Stimulated activated naive CD8-positive, alpha-beta T cell treated with anti-CD3 and anti-CD28 coated beads, Interleukin-15, amount 100 ng/mL, for 72 hours (primary cell): Measurements from ENCODE around the gene ARHGAP5.

Experiments used
- ATAC-seq: fragments of 150-1000 bp; cut with Tn5 transposase; 2 replicates; pipeline ENCODE4 v1.10.0; 2021; ENCODE audit warnings: mild to moderate bottlenecking, moderate library complexity
- DNase-seq, 2 donors: peaks; one replicate each; pipeline ENCODE4 v3.0.0; 2021 to 2022
- H3K27ac Mint-ChIP-seq, 2 donors: one replicate each; pipeline ENCODE4 v1.8.0; 2022; ENCODE audit warnings: mild to moderate bottlenecking in 2 of 2, mixed read lengths in 2 of 2, moderate library complexity in 2 of 2
- H3K27me3 Mint-ChIP-seq: one replicate; pipeline ENCODE4 v1.8.0; 2022; ENCODE audit warnings: mixed read lengths
- H3K4me1 Mint-ChIP-seq: one replicate; pipeline ENCODE4 v1.8.0; 2022; ENCODE audit warnings: mild to moderate bottlenecking, mixed read lengths
- H3K4me3 Mint-ChIP-seq, 2 donors: one replicate each; pipeline ENCODE4 v1.8.0; 2022; ENCODE audit warnings: mild to moderate bottlenecking in 2 of 2, mixed read lengths in 2 of 2, moderate library complexity in 1 of 2
- H3K9me3 Mint-ChIP-seq, 2 donors: one replicate each; pipeline ENCODE4 v1.8.0; 2022; ENCODE audit warnings: mixed read lengths in 2 of 2

Gene ARHGAP5, protein sequence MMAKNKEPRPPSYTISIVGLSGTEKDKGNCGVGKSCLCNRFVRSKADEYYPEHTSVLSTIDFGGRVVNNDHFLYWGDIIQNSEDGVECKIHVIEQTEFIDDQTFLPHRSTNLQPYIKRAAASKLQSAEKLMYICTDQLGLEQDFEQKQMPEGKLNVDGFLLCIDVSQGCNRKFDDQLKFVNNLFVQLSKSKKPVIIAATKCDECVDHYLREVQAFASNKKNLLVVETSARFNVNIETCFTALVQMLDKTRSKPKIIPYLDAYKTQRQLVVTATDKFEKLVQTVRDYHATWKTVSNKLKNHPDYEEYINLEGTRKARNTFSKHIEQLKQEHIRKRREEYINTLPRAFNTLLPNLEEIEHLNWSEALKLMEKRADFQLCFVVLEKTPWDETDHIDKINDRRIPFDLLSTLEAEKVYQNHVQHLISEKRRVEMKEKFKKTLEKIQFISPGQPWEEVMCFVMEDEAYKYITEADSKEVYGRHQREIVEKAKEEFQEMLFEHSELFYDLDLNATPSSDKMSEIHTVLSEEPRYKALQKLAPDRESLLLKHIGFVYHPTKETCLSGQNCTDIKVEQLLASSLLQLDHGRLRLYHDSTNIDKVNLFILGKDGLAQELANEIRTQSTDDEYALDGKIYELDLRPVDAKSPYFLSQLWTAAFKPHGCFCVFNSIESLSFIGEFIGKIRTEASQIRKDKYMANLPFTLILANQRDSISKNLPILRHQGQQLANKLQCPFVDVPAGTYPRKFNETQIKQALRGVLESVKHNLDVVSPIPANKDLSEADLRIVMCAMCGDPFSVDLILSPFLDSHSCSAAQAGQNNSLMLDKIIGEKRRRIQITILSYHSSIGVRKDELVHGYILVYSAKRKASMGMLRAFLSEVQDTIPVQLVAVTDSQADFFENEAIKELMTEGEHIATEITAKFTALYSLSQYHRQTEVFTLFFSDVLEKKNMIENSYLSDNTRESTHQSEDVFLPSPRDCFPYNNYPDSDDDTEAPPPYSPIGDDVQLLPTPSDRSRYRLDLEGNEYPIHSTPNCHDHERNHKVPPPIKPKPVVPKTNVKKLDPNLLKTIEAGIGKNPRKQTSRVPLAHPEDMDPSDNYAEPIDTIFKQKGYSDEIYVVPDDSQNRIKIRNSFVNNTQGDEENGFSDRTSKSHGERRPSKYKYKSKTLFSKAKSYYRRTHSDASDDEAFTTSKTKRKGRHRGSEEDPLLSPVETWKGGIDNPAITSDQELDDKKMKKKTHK (N-terminal part only)

DNA sequence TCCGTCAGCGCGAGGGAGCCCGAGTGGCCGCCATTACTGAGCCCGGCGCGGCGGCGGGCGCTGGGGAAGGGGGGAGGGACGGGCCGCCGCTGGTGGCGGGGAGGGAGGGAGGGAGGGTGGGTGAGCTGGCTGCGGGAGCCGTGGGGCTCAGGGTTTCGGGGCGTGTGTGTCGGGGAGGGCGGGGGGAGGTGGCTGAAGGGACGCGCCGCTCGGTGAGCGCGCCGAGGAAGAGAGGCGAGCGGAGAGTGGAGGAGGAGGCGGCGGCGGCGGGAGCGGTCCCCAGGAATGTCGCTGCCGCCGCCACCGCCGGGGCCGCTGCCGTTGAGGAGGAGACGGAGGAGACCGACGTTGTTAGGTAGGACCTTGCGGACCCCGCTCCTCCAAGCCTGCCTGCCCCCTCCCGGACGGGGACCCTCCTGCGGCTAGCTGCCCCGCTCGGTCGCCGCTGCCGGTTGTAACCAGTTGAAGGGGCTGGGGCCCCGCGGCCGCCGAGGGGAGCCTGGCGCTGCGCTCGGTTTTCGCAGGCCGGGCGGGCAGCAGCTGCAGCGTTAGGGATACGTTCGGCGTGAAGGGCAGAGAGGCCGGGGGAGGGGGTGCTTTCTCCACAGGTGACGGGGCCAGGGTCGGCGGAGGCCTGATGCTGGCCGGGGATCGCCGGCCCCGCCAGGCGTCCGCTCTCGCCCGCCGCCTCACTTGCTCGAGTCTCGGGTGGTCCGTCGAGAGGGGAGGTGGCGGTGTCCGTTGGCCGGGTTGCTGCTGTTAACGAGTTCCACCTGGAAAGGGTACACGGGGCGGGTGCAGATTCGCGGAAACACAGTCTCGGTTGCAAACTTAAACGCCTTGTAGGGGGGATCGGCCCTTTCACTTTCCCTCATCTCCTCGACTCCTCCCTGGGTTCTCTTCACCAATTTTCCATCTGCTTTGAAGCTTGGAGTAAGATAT, at the start of gene ARHGAP5:
ARHGAP5 (plus strand) TSS at position 224 of the 942 bp plus-strand sequence. CDS start 13,366 bp downstream, outside the sequence.
- DNase-seq (peak; percentile 55 to 59), ATAC-seq (peak; percentile 56)
- Mint-ChIP-seq H3K9me3 (no peaks in the 10 kb centered on the region), H3K27ac (peak within 1 kb of the TSS; percentile 97 to 98), H3K27me3 (no peaks in the 10 kb centered on the region), H3K4me1 (peaks cover 34% of the 10 kb centered on the region), H3K4me3 (peak within 1 kb of the TSS; percentile 90 to 91)

DNA sequence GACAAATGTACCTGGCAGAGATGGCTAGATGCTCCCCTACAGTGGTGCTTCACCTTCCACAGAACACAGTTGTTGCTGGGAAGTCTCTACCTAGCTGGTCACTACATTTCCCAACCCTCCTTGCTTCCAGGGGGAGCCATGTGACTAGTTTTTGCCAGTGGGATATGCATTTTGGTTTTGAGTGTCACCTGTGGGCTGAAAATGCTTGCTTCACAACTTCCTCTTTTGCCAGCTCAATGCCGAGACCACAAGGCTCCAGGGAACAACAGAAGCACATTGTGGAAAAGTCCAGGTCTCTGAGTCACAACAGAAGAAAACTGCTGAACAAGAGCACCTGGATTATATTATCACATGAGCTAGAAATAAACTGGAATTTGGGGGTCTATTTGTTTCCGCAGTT, 48.5 kb upstream of the ARHGAP5 start:
- Mint-ChIP-seq H3K9me3 (no peaks in the 10 kb centered on the region), H3K4me1 (no peaks in the 10 kb centered on the region), H3K4me3 (no peak overlapping the region), H3K27ac (no peak overlapping the region), H3K27me3 (peaks cover 7% of the 10 kb centered on the region)
- no peak for ATAC-seq
- no peak for DNase-seq

DNA sequence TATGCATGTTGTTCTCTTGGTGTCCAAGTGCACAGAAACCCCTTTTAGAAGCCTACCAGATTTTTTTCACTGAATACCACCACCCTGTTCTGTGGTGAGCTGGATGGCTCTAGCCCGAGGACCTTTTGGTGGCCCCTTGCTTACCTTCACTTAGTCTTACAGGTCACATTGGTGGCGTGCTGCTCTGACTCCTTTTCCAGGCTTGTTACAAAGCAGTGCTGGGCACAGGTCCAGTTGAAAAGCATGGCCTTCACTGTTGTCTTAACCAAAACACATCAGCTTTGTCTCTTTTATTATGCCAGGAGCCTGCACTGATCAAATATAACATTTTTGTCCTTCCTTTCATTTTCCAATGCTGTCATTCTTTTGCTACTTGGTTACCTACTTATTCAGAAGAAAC, 43.6 kb upstream of the ARHGAP5 start:
- Mint-ChIP-seq H3K4me1 (no peaks in the 10 kb centered on the region), H3K27ac (no peak overlapping the region), H3K9me3 (no peaks in the 10 kb centered on the region), H3K4me3 (no peak overlapping the region), H3K27me3 (no peaks in the 10 kb centered on the region)
- DNase-seq (no peak), ATAC-seq (no peak)

DNA sequence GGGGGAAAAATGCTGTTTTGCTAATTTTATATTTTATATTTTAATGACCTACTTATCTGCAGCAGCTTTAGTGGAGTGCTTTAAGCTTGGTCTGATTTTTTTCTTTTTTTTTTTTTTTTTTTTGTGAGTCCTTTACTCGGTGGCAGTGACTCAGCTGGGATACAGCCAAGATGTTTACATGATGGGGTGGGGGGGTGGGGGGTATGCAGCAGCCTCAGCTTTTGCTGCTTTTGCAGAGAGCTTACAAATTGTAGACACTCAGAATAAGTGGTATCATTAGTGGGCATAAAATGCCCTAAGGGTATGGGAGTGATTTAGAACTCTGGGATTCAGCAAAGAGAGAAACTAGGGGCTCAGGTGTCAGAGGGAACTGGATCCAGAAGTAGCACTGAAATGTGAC, 38.2 kb upstream of the ARHGAP5 start:
- Mint-ChIP-seq H3K27me3 (peaks cover 12% of the 10 kb centered on the region), H3K4me3 (no peak overlapping the region), H3K27ac (no peak overlapping the region), H3K4me1 (no peaks in the 10 kb centered on the region), H3K9me3 (no peaks in the 10 kb centered on the region)
- ATAC-seq (no peak), DNase-seq (no peak)

DNA sequence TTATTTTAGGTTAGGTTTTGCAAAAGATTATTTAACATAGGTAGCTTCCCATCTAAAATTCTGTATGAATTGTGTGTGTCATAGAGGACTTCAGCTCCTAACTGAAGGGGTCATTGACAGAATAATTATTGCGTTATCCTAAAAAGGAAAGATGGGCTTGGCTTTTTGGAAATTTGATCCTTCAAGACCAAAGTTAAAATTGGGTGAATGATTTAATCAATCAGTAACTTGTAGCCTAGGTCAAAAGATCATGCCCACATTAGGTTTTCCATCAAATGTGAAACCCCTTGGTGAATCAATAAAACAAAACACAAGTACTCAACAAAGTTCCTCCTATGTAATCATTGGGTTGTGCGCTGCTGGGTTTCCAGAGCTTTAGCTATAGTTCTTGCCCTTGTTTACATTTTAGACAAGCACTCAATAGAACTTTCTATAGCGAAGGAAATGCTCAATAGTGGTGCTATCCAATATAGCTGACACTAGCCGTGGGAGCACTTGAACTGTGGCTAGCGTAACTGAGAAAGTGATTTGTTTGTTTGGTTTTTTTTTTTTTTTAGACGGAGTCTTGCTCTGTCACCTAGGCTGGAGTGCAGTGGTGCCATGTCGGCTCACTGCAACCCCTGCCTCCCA, 37.6 kb upstream of the ARHGAP5 start:
- Mint-ChIP-seq H3K4me1 (no peaks in the 10 kb centered on the region), H3K9me3 (no peaks in the 10 kb centered on the region), H3K4me3 (no peak overlapping the region), H3K27ac (no peak overlapping the region), H3K27me3 (peaks cover 12% of the 10 kb centered on the region)
- ATAC-seq (no peak), DNase-seq (no peak)

DNA sequence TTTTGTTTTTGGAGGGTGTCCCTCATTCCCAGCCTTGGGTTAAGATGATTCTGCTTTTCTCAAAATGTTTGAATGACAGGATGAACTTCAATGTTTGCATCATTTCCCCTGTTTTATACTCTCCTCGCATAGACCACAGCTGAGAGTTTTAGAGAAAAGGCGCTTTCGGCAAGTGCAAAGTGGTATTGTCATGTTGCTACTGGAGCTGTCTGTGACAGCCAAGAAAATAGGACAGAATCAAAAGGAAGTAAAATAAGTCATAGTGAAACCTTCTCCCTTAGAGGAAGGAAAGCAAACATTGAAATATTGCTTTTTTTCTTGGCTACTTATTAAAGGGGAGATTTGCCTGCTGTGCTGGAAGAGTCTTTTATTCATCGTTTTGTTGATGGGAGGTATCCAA, 33.5 kb upstream of the ARHGAP5 start:
- no peak overlapping the region for H3K27ac Mint-ChIP-seq

DNA sequence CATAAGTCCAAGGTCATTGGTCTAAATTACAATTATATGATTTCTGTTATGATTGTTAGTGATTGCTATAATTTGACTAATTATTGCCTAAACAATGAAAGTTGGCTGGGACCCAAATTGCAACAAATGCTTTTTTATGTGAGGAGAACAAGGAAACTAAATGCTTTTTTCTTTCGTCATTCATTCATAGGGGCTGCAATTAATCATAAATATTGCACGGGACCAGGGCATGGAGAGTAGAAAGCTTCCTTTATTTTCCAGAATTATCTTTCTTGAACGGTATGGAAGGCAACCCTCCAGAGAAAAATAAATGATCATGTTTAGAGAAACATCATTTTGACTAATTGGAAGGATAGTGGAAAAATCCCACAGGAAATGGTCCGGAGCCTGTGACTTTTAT, 32.6 kb upstream of the ARHGAP5 start:
- H3K9me3 Mint-ChIP-seq, result no peaks in the 10 kb centered on the region
- peaks cover 12% of the 10 kb centered on the region for H3K27me3 Mint-ChIP-seq

More for the DNA sequence above, 33.5 kb upstream of the ARHGAP5 start:
- Mint-ChIP-seq H3K9me3 (no peaks in the 10 kb centered on the region), H3K4me1 (no peaks in the 10 kb centered on the region), H3K27me3 (peaks cover 12% of the 10 kb centered on the region), H3K4me3 (no peak overlapping the region)
- ATAC-seq (no peak), DNase-seq (no peak)

DNA sequence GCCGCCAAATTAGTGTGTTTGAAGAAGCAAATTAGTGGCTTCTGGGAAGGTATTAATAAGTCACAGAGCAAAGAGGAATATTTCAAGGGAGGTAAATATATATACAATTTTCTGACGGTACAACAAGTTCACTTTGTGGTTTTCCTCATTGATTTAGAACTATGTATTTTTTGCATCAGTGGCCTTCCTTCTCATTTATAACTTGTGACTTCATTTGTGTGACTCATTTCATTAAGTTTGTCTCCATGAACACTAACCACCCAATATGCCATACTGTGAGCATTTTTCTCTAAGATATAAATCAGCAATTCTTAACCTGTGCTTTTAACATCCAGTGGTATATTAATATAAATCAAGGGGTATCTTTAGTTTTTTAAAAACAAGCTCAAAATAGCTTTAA, 29.3 kb upstream of the ARHGAP5 start:
- ATAC-seq (no peak), DNase-seq (no peak)
- Mint-ChIP-seq H3K27me3 (no peaks in the 10 kb centered on the region), H3K4me3 (no peak overlapping the region), H3K27ac (no peak overlapping the region), H3K9me3 (no peaks in the 10 kb centered on the region), H3K4me1 (no peaks in the 10 kb centered on the region)

More for the DNA sequence above, 32.6 kb upstream of the ARHGAP5 start:
- DNase-seq, result no peak
- no peak overlapping the region for H3K4me3 Mint-ChIP-seq
- no peaks in the 10 kb centered on the region for H3K4me1 Mint-ChIP-seq
- no peak for ATAC-seq
- H3K27ac Mint-ChIP-seq, result no peak overlapping the region

DNA sequence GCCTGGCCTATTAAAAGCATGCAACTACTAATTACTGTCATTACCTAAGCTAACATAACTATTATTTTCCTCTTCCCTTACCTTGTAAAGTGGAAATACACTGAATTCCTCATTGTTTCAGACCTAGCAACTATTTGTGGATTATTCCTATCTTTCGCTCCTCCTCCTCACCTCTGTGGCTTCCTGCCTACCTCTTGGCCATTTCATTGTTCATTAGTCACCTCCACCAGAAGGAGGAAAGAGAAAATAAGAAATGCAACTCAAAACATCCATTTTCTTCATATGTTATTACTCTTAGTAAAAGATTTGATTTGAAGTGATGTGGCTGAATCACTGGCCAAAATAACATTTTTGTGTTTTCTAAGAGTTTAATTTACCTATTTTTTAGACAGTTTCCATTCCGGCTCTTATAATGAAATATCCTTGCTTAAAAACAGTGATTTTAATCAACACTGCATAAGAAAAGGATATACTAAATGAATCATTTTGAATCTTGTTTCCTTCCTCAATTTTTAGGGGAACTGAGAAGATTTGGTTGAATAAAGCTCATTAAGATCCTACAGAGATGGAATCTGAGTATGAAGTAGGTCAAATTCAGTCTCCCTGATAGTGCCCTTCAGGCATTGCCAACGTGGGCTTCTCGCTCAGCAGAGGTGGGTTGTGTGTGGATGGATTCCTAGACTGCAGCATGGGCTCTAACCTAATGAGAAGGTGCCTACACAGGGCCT, 27.6 kb upstream of the ARHGAP5 start:
- Mint-ChIP-seq H3K27me3 (no peaks in the 10 kb centered on the region), H3K27ac (no peak overlapping the region), H3K4me3 (no peak overlapping the region), H3K4me1 (no peaks in the 10 kb centered on the region), H3K9me3 (no peaks in the 10 kb centered on the region)
- DNase-seq (no peak), ATAC-seq (no peak)

DNA sequence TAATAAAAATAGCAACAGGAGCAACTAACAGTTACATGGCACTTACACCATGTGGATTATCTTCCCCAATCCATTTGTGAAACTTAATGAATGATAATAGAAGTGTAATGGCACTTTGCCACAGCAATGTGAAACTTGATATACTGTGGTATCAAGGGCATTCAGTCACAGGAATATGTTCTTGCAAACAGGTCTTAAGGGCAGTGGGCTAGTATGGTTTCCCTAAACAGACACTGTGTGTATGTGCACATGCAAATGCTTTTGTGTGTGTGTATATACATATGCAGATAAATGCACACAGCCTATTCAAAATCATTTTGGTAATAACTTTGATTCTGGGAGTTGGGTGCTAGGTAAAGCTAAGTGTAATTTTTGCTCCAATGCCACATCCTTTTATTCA, 26.2 kb upstream of the ARHGAP5 start:
- Mint-ChIP-seq H3K4me3 (no peak overlapping the region), H3K4me1 (no peaks in the 10 kb centered on the region), H3K27me3 (no peaks in the 10 kb centered on the region), H3K27ac (no peak overlapping the region), H3K9me3 (no peaks in the 10 kb centered on the region)
- ATAC-seq (no peak), DNase-seq (no peak)

DNA sequence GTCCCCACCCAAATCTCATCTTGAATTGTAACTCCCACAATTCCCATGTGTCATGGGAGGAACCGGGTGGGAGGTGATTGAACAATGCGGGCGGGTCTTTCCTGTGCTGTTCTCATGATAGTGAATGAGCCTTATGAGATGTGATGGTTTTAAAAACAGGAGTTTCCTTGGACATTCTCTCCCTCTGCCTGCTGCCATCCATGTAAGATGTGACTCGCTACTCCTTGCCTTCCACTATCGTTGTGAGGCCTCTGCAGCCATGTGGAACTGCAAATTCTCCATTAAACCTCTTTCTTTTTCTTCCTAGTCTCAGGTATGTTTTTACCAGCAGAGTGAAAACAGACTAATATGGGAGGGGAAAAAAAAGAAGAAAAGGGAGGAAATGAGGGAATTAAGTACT, 22.6 kb upstream of the ARHGAP5 start:
- no peak overlapping the region for H3K4me3 Mint-ChIP-seq
- no peak for DNase-seq
- H3K27me3 Mint-ChIP-seq, result peaks cover 13% of the 10 kb centered on the region
- no peaks in the 10 kb centered on the region for H3K4me1 Mint-ChIP-seq
- ATAC-seq, result no peak
- H3K27ac Mint-ChIP-seq, result no peak overlapping the region
- H3K9me3 Mint-ChIP-seq, result no peaks in the 10 kb centered on the region

DNA sequence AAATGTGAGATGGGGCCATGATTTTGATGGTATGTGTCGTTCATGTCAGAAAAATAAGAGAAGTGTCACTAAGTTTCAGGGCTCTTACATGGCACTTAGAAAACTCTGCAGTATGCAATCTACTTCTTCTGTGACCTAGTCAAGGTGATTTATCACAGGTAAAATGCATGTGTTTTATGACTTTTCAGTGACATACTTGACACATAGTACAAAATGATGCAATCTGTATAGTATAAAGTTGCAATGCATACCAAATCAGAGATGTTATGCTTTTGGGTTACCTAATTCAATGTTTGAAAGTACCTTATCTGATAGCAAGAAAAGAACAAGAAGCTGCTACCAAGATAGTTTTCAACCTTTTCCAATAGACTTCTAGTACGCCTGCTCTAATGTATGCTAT, 21.9 kb upstream of the ARHGAP5 start:
- Mint-ChIP-seq H3K4me3 (no peak overlapping the region), H3K4me1 (no peaks in the 10 kb centered on the region), H3K9me3 (no peaks in the 10 kb centered on the region)

DNA sequence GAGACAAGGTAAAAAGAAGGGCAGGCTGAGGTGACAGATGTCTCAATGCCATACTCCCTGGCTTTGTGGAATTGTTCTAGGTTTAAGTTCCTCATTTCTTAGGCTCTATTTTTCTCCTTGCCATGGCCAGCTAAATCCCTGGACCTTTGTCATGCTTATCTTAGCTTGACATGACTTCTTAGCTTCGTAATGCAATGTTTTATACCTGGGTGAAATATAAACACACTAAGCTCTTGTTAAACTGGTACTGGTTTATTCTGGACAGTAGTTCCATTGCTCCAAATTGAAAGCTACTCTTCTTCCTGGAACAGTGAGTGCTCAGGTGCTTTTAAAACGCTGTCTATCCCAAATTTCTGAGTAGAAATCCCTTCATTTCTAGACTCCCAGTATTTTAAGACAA, 17.4 kb upstream of the ARHGAP5 start:
- H3K4me1 Mint-ChIP-seq, result no peaks in the 10 kb centered on the region
- H3K9me3 Mint-ChIP-seq, result no peaks in the 10 kb centered on the region

More for the DNA sequence above, 21.9 kb upstream of the ARHGAP5 start:
- no peak for ATAC-seq
- Mint-ChIP-seq H3K27ac (no peak overlapping the region), H3K27me3 (peaks cover 13% of the 10 kb centered on the region)
- no peak for DNase-seq

DNA sequence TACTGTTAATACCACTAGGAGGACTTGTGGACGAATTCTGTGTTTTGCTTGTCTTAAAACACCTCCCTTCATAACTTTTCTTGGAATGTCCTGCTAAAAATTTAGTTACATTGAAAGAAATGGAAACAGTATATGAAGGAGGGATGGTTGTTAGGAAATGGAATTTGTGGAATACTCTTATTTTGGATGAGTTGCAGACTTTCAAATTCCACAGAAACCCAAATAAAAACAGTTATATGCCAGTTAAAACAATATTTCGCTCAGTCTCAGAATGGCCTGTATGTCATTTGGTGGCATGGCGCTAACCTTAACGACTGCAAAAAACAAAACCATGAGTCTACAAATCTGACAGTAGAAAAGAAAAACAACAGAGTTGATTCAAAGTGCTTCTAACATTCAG, 12.2 kb upstream of the ARHGAP5 start:
- no peak for DNase-seq
- H3K27ac Mint-ChIP-seq, result no peak overlapping the region
- H3K4me3 Mint-ChIP-seq, result no peak overlapping the region
- no peaks in the 10 kb centered on the region for H3K27me3 Mint-ChIP-seq
- no peak for ATAC-seq
- no peaks in the 10 kb centered on the region for H3K9me3 Mint-ChIP-seq
- no peaks in the 10 kb centered on the region for H3K4me1 Mint-ChIP-seq

More for the DNA sequence above, 17.4 kb upstream of the ARHGAP5 start:
- H3K27me3 Mint-ChIP-seq, result peaks cover 13% of the 10 kb centered on the region
- no peak for DNase-seq
- H3K27ac Mint-ChIP-seq, result no peak overlapping the region
- ATAC-seq, result no peak
- H3K4me3 Mint-ChIP-seq, result no peak overlapping the region
